Measurements from ENCODE around the gene SALL2. TPM values are rescaled to one million over a fixed set of nuclear protein-coding genes. Genes with fewer than 3 reads are reported as not detected.
A peak's percentile ranks its signal among the peaks of the same experiment; 100 is the strongest.
"Not testable (repeated sequence)": the region's sequence is repeated elsewhere in the genome, so short reads cannot be mapped to it uniquely, and the experiment has no call there.

Gene SALL2
- total RNA-seq (2012; rRNA removed), result 0.25 and 0.87 TPM in 2 replicates

GRCh38 chr14:21525962-21526671 lies at the start of gene SALL2:
SALL2 (minus strand) TSS chr14:21526346; CDS start chr14:21526127, 219 bp downstream.
- Histone ChIP-seq H3K36me3 (ENCODE audit: insufficient read depth, low read length) (no peaks in the 10 kb centered on the region), H3K4me3 (ENCODE audit: low read length) (peak within 1 kb of the TSS; percentile 73), H3K4me1 (ENCODE audit: control insufficient read depth, insufficient read depth, low read length) (no peaks in the 10 kb centered on the region), H3K27me3 (ENCODE audit: control insufficient read depth, insufficient read depth, low read length) (peaks cover 11% of the 10 kb centered on the region), H3K9ac (ENCODE audit: low read depth, low read length) (peak within 1 kb of the TSS; percentile 48), H3K4me2 (ENCODE audit: low read length) (peak within 1 kb of the TSS; percentile 84), H3K9me3 (replicated peaks; ENCODE audit: low read length) (no peaks in the 10 kb centered on the region)

DNA sequence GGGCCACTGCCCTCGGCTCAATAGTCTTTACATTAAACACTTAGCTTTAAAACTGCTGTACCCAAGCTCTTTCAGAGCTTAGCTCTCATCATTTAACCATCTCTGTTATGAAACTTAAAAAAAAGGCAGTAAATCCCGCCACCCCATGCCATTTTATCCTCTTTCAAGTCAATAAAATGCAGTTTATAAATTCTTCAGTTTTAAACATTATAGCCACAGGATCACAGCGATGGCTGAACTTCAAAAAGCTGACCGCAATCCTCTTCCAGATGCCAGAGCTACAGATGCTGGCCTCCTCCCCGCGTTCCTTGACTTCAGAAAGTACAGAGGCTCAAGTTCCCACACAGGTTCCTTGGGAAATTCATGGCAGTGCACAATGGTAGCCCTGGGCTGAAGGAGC lies 49.5 kb upstream of the SALL2 start:
- H3K9me3 ChIP-seq (replicated peaks; ENCODE audit: low read length), result no peaks in the 10 kb centered on the region
- H3K27me3 ChIP-seq (ENCODE audit: control insufficient read depth, insufficient read depth, low read length), result no peaks in the 10 kb centered on the region
- no peaks in the 10 kb centered on the region for H3K36me3 ChIP-seq (ENCODE audit: insufficient read depth, low read length)
- H3K4me2 ChIP-seq (ENCODE audit: low read length), result no peak overlapping the region
- H3K4me1 ChIP-seq (ENCODE audit: control insufficient read depth, insufficient read depth, low read length), result no peaks in the 10 kb centered on the region
- H3K4me3 ChIP-seq (ENCODE audit: low read length), result no peak overlapping the region
- no peak overlapping the region for H3K9ac ChIP-seq (ENCODE audit: low read depth, low read length)

DNA sequence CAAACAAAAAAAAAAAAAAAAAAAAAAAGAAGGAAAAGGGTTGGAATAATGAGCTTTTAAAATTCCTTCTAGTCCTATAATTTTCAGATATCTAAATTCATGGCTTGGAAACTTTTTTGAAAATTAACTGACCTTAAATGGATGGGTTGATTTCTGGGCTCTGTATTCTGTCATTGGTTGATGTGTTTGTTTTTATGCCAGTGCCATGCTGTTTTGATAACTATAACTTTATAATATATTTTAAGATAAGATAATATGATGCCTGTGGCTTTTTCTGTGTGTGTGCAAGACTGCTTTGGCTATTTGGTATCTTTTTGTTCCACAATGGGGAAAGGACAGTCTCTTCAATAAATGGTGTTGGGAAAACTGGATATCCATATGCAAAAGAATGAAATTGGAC lies 46.5 kb upstream of the SALL2 start:
- no peaks in the 10 kb centered on the region for H3K27me3 ChIP-seq (ENCODE audit: control insufficient read depth, insufficient read depth, low read length)
- H3K36me3 ChIP-seq (ENCODE audit: insufficient read depth, low read length), result no peaks in the 10 kb centered on the region
- no peaks in the 10 kb centered on the region for H3K4me1 ChIP-seq (ENCODE audit: control insufficient read depth, insufficient read depth, low read length)
- no peak overlapping the region for H3K9ac ChIP-seq (ENCODE audit: low read depth, low read length)
- H3K4me3 ChIP-seq (ENCODE audit: low read length), result no peak overlapping the region
- H3K4me2 ChIP-seq (ENCODE audit: low read length), result no peak overlapping the region
- no peaks in the 10 kb centered on the region for H3K9me3 ChIP-seq (replicated peaks; ENCODE audit: low read length)

DNA sequence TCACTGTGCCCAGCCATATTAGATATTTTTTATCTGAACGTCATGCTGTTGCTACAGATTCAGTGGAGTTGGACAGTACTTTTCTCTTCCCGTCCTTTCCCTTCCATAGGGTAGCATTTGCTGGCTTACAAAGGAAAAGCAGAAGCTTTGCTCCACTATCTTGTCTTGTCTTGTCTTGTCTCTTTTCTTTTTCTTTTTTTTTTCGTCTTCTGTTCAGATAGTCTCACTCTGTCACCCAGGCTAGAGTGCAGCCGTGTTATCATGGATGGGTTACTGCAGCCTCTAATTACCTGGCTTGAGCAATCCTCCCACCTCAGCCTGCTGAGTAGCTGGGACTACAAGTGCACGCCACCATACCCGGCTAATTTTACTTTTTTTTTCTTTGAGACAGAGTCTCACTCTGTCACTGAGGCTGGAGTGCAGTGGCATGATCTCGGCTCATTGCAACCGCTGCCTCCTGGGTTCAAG lies 32.6 kb upstream of the SALL2 start:
- no peak overlapping the region for H3K4me3 ChIP-seq (ENCODE audit: low read length)
- no peaks in the 10 kb centered on the region for H3K9me3 ChIP-seq (replicated peaks; ENCODE audit: low read length)
- no peaks in the 10 kb centered on the region for H3K36me3 ChIP-seq (ENCODE audit: insufficient read depth, low read length)
- peaks cover 5% of the 10 kb centered on the region for H3K4me1 ChIP-seq (ENCODE audit: control insufficient read depth, insufficient read depth, low read length)
- no peak overlapping the region for H3K9ac ChIP-seq (ENCODE audit: low read depth, low read length)
- H3K4me2 ChIP-seq (ENCODE audit: low read length), result no peak overlapping the region
- H3K27me3 ChIP-seq (ENCODE audit: control insufficient read depth, insufficient read depth, low read length), result no peaks in the 10 kb centered on the region

GRCh38 chr14:21557084-21557901 lies 31.1 kb upstream of the SALL2 start:
- Histone ChIP-seq H3K27me3 (ENCODE audit: control insufficient read depth, insufficient read depth, low read length) (no peaks in the 10 kb centered on the region), H3K4me3 (ENCODE audit: low read length) (peak overlapping the region; percentile 56), H3K9me3 (replicated peaks; ENCODE audit: low read length) (no peaks in the 10 kb centered on the region), H3K36me3 (ENCODE audit: insufficient read depth, low read length) (no peaks in the 10 kb centered on the region), H3K4me2 (ENCODE audit: low read length) (peak overlapping the region; percentile 83), H3K9ac (ENCODE audit: low read depth, low read length) (peak overlapping the region; percentile 48), H3K4me1 (ENCODE audit: control insufficient read depth, insufficient read depth, low read length) (peaks cover 5% of the 10 kb centered on the region)

- H3K9ac ChIP-seq (ENCODE audit: low read depth, low read length), result no peak overlapping the region
- H3K4me1 ChIP-seq (ENCODE audit: control insufficient read depth, insufficient read depth, low read length), result peaks cover 5% of the 10 kb centered on the region
- H3K4me2 ChIP-seq (ENCODE audit: low read length), result no peak overlapping the region
- no peaks in the 10 kb centered on the region for H3K36me3 ChIP-seq (ENCODE audit: insufficient read depth, low read length)
- H3K27me3 ChIP-seq (ENCODE audit: control insufficient read depth, insufficient read depth, low read length), result no peaks in the 10 kb centered on the region
- no peaks in the 10 kb centered on the region for H3K9me3 ChIP-seq (replicated peaks; ENCODE audit: low read length)
- no peak overlapping the region for H3K4me3 ChIP-seq (ENCODE audit: low read length)
Observed at GRCh38 chr14:21556378-21557083, 30.4 kb upstream of the SALL2 start.

DNA sequence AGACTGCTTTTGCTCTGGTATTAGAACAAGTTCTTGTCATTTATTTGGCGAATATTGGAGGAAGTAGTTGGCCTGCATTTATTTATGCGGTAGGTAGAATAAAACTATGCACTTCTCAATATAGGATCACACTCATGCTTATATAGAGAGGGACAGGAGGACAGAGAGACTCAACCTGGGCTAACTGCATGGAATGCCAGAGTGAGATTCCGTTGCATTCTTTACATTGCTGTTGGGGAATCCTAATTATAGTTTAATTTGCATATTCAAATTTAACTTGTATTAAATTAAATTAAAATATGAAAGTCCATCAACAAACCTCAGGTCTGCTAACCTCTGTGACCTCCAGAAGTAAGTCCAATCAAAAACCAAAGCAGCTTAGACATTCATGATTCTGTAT lies 27.1 kb upstream of the SALL2 start:
- Histone ChIP-seq H3K27me3 (ENCODE audit: control insufficient read depth, insufficient read depth, low read length) (no peaks in the 10 kb centered on the region), H3K4me1 (ENCODE audit: control insufficient read depth, insufficient read depth, low read length) (peaks cover 5% of the 10 kb centered on the region), H3K36me3 (ENCODE audit: insufficient read depth, low read length) (no peaks in the 10 kb centered on the region), H3K9me3 (replicated peaks; ENCODE audit: low read length) (no peaks in the 10 kb centered on the region), H3K9ac (ENCODE audit: low read depth, low read length) (no peak overlapping the region), H3K4me3 (ENCODE audit: low read length) (no peak overlapping the region), H3K4me2 (ENCODE audit: low read length) (no peak overlapping the region)

- not testable (repeated sequence) for H3K36me3 ChIP-seq (ENCODE audit: insufficient read depth, low read length); H3K4me3 ChIP-seq (ENCODE audit: low read length)
Observed at GRCh38 chr14:21544588-21544987, 18.4 kb upstream of the SALL2 start.

DNA sequence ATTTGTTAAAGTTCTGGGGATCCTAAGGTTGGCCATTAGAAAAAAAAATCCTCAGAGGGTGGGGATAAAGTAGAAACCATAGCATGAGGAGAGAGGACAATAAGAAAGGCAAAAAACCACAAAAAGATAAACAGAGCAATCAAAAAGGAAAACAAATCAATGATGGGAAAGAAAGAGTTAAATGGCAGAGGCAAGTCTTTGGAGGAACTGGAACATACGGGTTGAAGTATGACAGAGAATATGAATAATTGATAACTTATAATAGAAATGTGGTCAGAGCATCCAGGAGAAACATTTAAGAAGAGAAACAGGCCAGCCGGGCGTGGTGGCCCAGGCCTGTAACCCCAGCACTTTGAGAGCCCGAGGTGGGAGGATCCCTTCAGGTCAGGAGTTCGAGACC lies 17.8 kb upstream of the SALL2 start:
- Histone ChIP-seq H3K36me3 (ENCODE audit: insufficient read depth, low read length) (no peaks in the 10 kb centered on the region), H3K4me3 (ENCODE audit: low read length) (no peak overlapping the region), H3K27me3 (ENCODE audit: control insufficient read depth, insufficient read depth, low read length) (peaks cover 22% of the 10 kb centered on the region), H3K4me1 (ENCODE audit: control insufficient read depth, insufficient read depth, low read length) (no peaks in the 10 kb centered on the region), H3K9me3 (replicated peaks; ENCODE audit: low read length) (no peaks in the 10 kb centered on the region), H3K9ac (ENCODE audit: low read depth, low read length) (no peak overlapping the region), H3K4me2 (ENCODE audit: low read length) (no peak overlapping the region)

More at GRCh38 chr14:21544588-21544987, 18.4 kb upstream of the SALL2 start:
- H3K4me1 ChIP-seq (ENCODE audit: control insufficient read depth, insufficient read depth, low read length); H3K4me2 ChIP-seq (ENCODE audit: low read length); H3K9me3 ChIP-seq (replicated peaks; ENCODE audit: low read length); H3K9ac ChIP-seq (ENCODE audit: low read depth, low read length): not testable (repeated sequence)
- H3K27me3 ChIP-seq (ENCODE audit: control insufficient read depth, insufficient read depth, low read length), result peaks cover 15% of the 10 kb centered on the region

GRCh38 chr14:21543521-21543960 lies 17.4 kb upstream of the SALL2 start:
- Histone ChIP-seq H3K4me1 (ENCODE audit: control insufficient read depth, insufficient read depth, low read length) (no peaks in the 10 kb centered on the region), H3K4me2 (ENCODE audit: low read length) (no peak overlapping the region), H3K9ac (ENCODE audit: low read depth, low read length) (no peak overlapping the region), H3K27me3 (ENCODE audit: control insufficient read depth, insufficient read depth, low read length) (peaks cover 26% of the 10 kb centered on the region), H3K4me3 (ENCODE audit: low read length) (no peak overlapping the region), H3K9me3 (replicated peaks; ENCODE audit: low read length) (no peaks in the 10 kb centered on the region), H3K36me3 (ENCODE audit: insufficient read depth, low read length) (no peaks in the 10 kb centered on the region)

GRCh38 chr14:21541413-21542074 lies 15.4 kb upstream of the SALL2 start:
- peaks cover 3% of the 10 kb centered on the region for H3K4me1 ChIP-seq (ENCODE audit: control insufficient read depth, insufficient read depth, low read length)
- no peaks in the 10 kb centered on the region for H3K36me3 ChIP-seq (ENCODE audit: insufficient read depth, low read length)
- no peaks in the 10 kb centered on the region for H3K9me3 ChIP-seq (replicated peaks; ENCODE audit: low read length)
- H3K9ac ChIP-seq (ENCODE audit: low read depth, low read length), result no peak overlapping the region
- no peak overlapping the region for H3K4me3 ChIP-seq (ENCODE audit: low read length)
- H3K27me3 ChIP-seq (ENCODE audit: control insufficient read depth, insufficient read depth, low read length), result peaks cover 41% of the 10 kb centered on the region
- no peak overlapping the region for H3K4me2 ChIP-seq (ENCODE audit: low read length)
